GM21447 (cell line): ENCODE data around the gene GLI3.

Source experiments
- ATAC-seq: cut with Tn5 transposase; IDR thresholded peaks from one replicate; pipeline ENCODE4 v1.9.1; 2021; ENCODE audit not compliant: unreplicated experiment

GLI3 gene

GRCh38 chr7:42085531-42085930 lies 151.5 kb downstream of the GLI3 start:
- ATAC-seq: no peak

- ATAC-seq: no peak
These were observed 152.7 kb downstream of the GLI3 start for GRCh38 chr7:42084263-42084662.

- ATAC-seq: no peak
These were observed 153.7 kb downstream of the GLI3 start for GRCh38 chr7:42083284-42083683.

GRCh38 chr7:42082144-42082543 lies 154.9 kb downstream of the GLI3 start:
- no peak for ATAC-seq

- ATAC-seq: no peak
These were observed 155.3 kb downstream of the GLI3 start for GRCh38 chr7:42081671-42082070.

GRCh38 chr7:42080841-42081586 lies 156.0 kb downstream of the GLI3 start:
- no peak for ATAC-seq

- no peak for ATAC-seq
These were observed 159.5 kb downstream of the GLI3 start for GRCh38 chr7:42077271-42078135.

GRCh38 chr7:42076870-42077269 lies 160.1 kb downstream of the GLI3 start:
- ATAC-seq: no peak

- no peak for ATAC-seq
These were observed 161.6 kb downstream of the GLI3 start for GRCh38 chr7:42075418-42075817.

GRCh38 chr7:42074076-42074475 lies 162.9 kb downstream of the GLI3 start:
- ATAC-seq: no peak

GRCh38 chr7:42071372-42072261 lies 165.4 kb downstream of the GLI3 start:
- no peak for ATAC-seq

GRCh38 chr7:42070068-42070467 lies 166.9 kb downstream of the GLI3 start:
- ATAC-seq: no peak

GRCh38 chr7:42069590-42069989 lies 167.4 kb downstream of the GLI3 start:
- no peak for ATAC-seq

GRCh38 chr7:42068554-42069280 lies 168.3 kb downstream of the GLI3 start:
- no peak for ATAC-seq

- no peak for ATAC-seq
These were observed 171.1 kb downstream of the GLI3 start for GRCh38 chr7:42065942-42066341.

GRCh38 chr7:42065015-42065414 lies 172.0 kb downstream of the GLI3 start:
- ATAC-seq: no peak

- no peak for ATAC-seq
These were observed 172.5 kb downstream of the GLI3 start for GRCh38 chr7:42064534-42064933.

GRCh38 chr7:42059275-42059674 lies 177.7 kb downstream of the GLI3 start:
- ATAC-seq: no peak

- ATAC-seq: no peak
These were observed 179.7 kb downstream of the GLI3 start for GRCh38 chr7:42057331-42057730.

GRCh38 chr7:42055171-42055570 lies 181.8 kb downstream of the GLI3 start:
- ATAC-seq: no peak

GRCh38 chr7:42053834-42054233 lies 183.2 kb downstream of the GLI3 start:
- ATAC-seq: no peak
